HK-2 (cell line): ENCODE data around the gene CDH13.
A peak's percentile ranks its signal among the peaks of the same experiment; 100 is the strongest.

ENCODE experiments used
- DNase-seq: peaks from one replicate; pipeline ENCODE4 v3.0.0-alpha.2; 2018; ENCODE audit not compliant: unreplicated experiment

Gene CDH13

GRCh38 chr16:83482545-83483162 is 855.9 kb downstream of the CDH13 start:
- DNase-seq = no peak

DNA sequence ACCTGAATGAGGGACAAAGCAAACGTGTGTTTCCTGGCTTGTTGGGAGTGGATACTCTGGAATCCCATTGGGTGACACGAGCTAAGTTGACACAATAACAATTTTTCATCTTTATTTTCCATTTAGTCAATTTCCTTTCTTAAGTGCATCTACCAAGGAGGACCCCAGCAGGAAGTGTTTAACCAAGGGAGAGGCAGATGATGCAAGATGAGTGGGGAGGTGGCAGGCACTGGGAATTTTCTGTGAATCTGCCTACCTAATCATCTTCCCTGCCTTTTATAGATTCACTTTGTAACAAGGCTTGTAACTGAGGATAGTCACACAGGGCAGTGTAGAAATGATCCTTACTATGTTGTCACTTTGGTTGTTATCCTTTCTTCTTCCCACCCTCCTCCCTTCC is 863.3 kb downstream of the CDH13 start:
- DNase-seq = no peak

GRCh38 chr16:83494459-83494858 is 867.7 kb downstream of the CDH13 start:
- no peak for DNase-seq

- no peak for DNase-seq
Observed at GRCh38 chr16:83501481-83501880, 874.7 kb downstream of the CDH13 start.

- DNase-seq = no peak
Observed at GRCh38 chr16:83508295-83508694, 881.5 kb downstream of the CDH13 start.

GRCh38 chr16:83509316-83509715 is 882.5 kb downstream of the CDH13 start:
- no peak for DNase-seq

DNA sequence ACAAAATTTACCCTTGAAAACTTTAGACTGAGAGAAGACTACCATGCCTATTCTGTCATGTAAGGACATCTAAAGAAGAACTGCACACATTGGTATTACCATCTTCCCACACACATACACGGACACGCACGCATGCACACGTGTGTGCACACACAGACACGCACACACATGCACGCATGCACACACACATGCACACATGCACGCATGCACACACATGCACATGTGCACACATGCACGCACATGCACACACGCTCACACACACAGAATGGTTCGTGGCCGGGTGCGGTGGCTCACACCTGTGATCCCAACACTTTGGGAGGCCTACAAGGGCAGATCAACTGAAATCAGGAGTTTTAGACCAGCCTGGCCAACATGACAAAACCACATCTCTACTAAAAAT is 884.1 kb downstream of the CDH13 start:
- DNase-seq = no peak

DNA sequence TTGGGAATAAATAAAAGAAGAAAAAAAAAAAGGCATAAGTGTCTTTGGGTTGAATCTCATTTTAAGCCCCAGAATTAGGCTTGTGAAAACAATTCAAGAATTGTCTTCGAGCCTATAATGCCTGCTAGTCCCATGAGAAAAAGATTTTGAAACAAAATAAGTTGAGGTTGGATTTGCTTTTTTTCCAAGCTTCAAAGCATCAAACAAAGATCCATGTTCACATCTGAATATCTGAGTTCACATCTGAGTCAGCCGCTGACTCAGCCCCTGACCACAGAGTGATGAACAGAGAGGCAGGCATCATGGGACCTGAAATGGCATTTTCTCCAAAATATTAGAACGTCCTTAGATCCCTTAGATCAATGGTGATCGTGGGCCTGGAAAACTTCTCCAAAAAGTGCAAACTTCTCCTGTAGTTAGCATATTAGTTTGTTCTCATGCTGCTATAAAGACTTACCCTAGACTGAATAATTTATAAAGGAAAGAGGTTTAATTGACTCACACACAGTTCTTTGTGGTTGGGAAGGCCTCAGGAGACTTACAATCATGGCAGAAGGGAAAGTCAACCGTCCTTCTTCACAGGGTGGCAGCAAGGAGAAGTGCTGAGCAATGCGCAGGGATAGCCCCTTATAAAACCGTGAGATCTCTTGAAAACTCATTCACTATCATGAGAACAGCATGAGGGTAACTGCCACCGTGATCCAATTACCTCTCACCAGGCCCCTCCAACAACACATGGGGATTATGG is 886.4 kb downstream of the CDH13 start:
- peak; percentile 42 for DNase-seq

GRCh38 chr16:83515395-83515794 is 888.6 kb downstream of the CDH13 start:
- no peak for DNase-seq

GRCh38 chr16:83516931-83517330 is 890.2 kb downstream of the CDH13 start:
- no peak for DNase-seq

GRCh38 chr16:83517398-83517797 is 890.6 kb downstream of the CDH13 start:
- DNase-seq = no peak

GRCh38 chr16:83520596-83520995 is 893.8 kb downstream of the CDH13 start:
- DNase-seq = no peak

DNA sequence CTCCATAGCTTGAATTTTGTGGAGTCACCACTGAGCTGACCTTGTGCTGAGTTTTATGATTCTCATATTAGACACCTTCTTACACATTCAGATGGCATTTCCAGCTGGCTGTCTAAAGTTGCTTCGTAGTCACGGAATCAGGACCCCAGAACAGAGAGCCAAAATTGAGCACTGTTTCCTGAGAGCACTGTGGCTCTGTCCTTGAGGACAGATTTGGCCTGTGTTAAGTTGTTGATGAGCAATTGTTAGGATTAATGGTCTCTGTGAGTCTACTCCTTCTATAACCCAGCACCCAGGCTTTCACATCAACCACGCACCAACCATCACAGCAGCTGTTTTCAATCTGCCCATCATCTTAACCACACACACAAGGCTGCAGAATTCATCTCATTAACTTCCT is 903.5 kb downstream of the CDH13 start:
- no peak for DNase-seq

DNA sequence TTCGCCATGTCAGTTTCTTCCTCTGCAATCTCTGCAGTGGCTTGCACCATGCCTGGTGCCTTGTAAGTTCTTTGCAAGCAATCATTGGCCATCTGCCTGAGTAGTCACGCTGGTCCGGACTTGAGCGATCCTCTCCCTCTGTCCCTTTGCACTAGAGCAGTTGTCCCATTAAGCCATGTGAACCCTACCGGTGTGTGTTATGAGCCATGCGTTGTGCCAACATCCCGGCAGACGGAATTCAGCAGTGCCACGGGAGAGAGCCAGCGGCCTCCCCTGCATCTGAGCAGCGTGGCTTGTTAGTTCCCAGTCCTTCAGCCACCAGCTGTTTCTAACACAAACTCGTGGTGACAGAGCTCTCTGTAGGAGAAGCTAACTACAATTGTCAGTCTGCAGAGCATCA is 905.9 kb downstream of the CDH13 start:
- DNase-seq = no peak

DNA sequence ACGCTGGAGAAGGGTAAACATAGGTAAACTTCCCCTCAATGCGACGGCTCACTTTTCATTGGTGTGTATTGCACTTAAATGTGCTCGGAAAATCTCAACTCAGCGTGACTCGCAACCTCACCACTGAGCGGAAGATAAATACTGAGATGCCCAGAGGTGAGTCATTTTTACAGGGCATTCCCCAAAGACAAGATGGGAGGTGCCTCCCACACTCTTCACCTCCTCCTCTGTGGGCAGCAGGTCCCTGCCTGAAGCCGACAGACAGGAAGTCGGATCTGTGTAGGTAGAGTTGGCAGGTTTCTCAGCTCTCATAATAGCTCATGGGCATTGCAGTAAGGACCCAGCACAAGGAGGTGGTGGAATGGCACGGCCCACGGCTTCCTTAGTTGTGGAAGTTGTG is 906.4 kb downstream of the CDH13 start:
- peak; percentile 72 for DNase-seq

DNA sequence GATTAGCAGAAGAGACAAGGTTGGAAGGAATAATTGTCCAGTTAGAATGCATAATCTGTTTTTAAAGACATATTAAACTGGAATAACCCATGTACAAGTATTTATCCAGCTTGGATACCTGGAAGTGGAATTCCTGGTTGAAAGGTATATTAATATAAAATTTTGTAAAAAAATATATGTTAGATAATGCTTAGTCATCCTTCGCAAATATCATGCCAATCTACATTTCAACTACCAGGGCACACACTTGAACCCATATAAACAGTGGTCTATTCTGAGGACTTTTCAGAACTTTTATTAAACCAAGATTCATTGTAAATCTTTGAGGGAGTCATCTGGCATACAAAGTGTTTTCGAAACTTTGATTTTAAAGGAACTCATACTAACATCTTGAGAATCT is 911.9 kb downstream of the CDH13 start:
- no peak for DNase-seq

DNA sequence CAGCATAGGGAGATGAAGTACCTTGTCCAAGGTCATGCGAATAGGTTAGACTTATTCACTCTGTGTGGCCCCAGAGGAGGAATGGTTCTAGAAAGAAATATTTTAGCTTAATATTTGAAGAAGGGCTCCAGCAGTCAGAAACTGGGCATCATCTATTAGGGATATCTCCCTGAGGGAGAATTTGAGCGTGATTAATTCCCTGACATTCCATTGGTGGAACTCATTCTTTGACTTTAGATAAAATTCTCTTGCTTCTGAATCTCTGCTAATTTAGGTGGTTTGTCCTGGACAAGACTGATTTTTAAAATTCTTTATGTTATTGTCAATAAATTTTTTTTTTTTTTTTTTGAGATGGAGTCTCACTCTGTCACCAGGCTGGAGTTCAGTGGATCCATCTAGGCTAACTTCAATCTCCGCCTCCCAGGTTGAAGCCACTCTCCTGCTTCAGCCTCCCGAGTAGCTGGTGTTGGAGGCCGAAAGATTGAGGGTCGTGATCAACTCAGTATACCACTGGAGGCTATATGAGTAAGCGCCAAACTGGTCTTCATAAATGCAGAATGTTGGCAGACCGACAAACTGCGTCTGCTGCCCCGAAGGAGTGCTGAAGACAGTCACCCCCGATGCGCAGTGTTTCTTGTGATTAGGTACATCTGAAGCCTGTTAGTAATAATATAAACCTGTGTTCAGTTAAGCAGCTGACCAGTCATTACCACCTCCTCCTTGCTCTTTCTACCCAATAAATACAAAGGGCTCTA is 913.1 kb downstream of the CDH13 start:
- no peak for DNase-seq

GRCh38 chr16:83541231-83541630 is 914.5 kb downstream of the CDH13 start:
- no peak for DNase-seq

DNA sequence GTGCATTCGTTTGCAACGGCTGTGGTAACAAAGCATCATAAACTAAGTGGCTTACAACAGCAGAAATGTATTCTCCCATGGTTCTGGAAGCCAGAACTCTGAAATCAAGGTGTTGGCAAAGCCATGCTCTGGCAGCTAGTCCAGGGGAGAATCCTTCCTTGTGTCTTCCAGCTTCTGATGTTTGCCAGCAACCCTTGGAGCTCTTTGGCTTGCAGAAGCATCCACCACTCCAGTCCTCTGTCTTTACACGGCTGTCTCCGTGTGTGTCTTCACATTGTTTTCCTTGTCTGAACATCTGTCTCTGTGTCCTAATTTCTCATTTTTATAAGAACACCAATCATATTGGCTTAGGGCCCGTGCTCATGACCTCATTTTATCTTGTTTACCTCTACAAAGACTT is 915.7 kb downstream of the CDH13 start:
- no peak for DNase-seq

- DNase-seq = no peak
Observed at GRCh38 chr16:83549316-83550182, 922.8 kb downstream of the CDH13 start.

GRCh38 chr16:83550183-83550569 is 923.4 kb downstream of the CDH13 start:
- DNase-seq = no peak

DNA sequence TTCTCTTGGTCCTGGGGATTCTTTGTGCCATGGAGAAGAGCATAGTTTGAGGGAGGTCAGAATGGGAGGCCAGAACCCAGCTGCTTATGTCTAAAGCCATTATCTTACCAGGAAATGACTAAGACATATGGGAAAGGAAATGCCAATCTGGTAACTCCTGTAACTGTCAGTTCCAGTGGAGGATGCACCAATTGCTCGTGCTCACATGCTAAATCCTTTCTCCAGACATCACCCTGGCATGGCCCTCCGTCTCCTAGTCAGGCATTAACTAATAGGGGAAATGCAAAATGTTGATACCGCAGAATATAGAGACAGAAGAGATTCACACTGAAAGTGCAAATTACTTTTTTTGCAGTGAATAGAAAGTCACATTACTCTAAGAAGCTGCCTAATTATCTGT is 925.5 kb downstream of the CDH13 start:
- peak; percentile 64 for DNase-seq
